ENCODE measurements around the gene LRRC41. TPM values are rescaled to one million over a fixed set of nuclear protein-coding genes. Genes with fewer than 3 reads are reported as not detected.
A peak's percentile ranks its signal among the peaks of the same experiment; 100 is the strongest.

The LRRC41 gene
- polyA plus RNA-seq, 1 of the 3 experiments (the other 2 are of a cell fraction) = 59.3 TPM

DNA sequence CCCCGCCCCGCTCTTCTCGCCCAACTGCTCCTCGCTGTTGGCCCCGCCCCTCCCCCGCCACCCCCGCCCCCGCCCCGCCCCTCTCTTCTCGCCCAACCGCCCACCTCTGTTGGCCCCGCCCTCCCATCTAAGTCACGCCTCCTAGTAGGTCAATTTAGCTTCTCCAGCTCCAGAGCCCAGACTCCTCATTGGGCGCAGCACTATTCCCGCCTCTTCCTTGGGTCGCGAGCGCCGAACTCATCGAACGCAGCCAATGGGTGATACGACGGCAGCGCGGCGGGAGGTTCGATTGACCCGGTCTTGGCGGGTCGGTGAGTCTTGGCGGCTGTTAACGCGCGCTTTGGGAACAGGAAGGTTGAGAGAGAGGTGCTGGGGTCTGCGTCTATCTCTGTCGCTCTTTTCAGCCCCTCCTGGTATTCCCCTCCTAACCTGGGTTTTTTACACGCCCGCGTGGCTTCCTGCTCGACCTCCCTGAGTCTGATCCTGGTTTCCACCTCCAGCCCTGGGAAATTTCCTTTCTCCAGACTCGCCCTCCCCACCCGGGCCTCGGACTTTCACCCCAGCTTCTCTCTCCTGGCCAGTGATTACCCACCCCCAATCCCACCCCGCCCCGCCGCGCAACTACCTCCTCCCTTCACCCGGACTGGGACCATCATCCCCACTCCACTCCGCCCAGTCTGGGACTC is 55.8 kb downstream of the LRRC41 start, which contains the start of gene RAD54L (continued):
- no peak for TF ChIP-seq RXRA (IDR thresholded peaks at IDR 0.05; ENCODE audit: borderline replicate concordance, low read depth)
- TF ChIP-seq JUND (IDR thresholded peaks at IDR 0.05) = no peak
- TF ChIP-seq SMC3 (IDR thresholded peaks at IDR 0.05; ENCODE audit: low read depth, low read length) = no peak
- TF ChIP-seq GATA2 (CRISPR knock-in tag; IDR thresholded peaks at IDR 0.05) = no peak
- no peak for TF ChIP-seq NRF1 (IDR thresholded peaks at IDR 0.05; ENCODE audit: low read depth, low read length)
- peak; percentile 28; the same call in 1 of the 2 replicates for TF ChIP-seq RCOR1 (IDR thresholded peaks at IDR 0.05; ENCODE audit: low read length)
- TF ChIP-seq PBX3 (IDR thresholded peaks at IDR 0.05) = peak; percentile 23; the same call in 1 of the 2 replicates
- TF ChIP-seq, protein P1, sequence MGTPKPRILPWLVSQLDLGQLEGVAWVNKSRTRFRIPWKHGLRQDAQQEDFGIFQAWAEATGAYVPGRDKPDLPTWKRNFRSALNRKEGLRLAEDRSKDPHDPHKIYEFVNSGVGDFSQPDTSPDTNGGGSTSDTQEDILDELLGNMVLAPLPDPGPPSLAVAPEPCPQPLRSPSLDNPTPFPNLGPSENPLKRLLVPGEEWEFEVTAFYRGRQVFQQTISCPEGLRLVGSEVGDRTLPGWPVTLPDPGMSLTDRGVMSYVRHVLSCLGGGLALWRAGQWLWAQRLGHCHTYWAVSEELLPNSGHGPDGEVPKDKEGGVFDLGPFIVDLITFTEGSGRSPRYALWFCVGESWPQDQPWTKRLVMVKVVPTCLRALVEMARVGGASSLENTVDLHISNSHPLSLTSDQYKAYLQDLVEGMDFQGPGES (IDR thresholded peaks at IDR 0.05; ENCODE audit: low read depth, low read length) = peak; percentile 89
- TF ChIP-seq, protein P2, sequence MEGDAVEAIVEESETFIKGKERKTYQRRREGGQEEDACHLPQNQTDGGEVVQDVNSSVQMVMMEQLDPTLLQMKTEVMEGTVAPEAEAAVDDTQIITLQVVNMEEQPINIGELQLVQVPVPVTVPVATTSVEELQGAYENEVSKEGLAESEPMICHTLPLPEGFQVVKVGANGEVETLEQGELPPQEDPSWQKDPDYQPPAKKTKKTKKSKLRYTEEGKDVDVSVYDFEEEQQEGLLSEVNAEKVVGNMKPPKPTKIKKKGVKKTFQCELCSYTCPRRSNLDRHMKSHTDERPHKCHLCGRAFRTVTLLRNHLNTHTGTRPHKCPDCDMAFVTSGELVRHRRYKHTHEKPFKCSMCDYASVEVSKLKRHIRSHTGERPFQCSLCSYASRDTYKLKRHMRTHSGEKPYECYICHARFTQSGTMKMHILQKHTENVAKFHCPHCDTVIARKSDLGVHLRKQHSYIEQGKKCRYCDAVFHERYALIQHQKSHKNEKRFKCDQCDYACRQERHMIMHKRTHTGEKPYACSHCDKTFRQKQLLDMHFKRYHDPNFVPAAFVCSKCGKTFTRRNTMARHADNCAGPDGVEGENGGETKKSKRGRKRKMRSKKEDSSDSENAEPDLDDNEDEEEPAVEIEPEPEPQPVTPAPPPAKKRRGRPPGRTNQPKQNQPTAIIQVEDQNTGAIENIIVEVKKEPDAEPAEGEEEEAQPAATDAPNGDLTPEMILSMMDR (IDR thresholded peaks at IDR 0.05) = no peak
- 0 out of 2 replicates have a peak, but pooled peaks have one; percentile 34 for TF ChIP-seq FOXM1 (IDR thresholded peaks at IDR 0.05; ENCODE audit: low read depth)
- peak; percentile 63; the same call in 1 of the 2 replicates for TF ChIP-seq ELF1 (IDR thresholded peaks at IDR 0.05)
- TF ChIP-seq CHD2 (IDR thresholded peaks at IDR 0.05; ENCODE audit: low read length, partially characterized antibody) = peak; percentile 94
- no peak for TF ChIP-seq TEAD4 (IDR thresholded peaks at IDR 0.05; ENCODE audit: borderline replicate concordance, insufficient read depth)
- TF ChIP-seq, protein P3, sequence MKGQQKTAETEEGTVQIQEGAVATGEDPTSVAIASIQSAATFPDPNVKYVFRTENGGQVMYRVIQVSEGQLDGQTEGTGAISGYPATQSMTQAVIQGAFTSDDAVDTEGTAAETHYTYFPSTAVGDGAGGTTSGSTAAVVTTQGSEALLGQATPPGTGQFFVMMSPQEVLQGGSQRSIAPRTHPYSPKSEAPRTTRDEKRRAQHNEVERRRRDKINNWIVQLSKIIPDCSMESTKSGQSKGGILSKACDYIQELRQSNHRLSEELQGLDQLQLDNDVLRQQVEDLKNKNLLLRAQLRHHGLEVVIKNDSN (IDR thresholded peaks at IDR 0.05; ENCODE audit: borderline replicate concordance, low read depth) = no peak
- no peak for TF ChIP-seq USF2 (IDR thresholded peaks at IDR 0.05; ENCODE audit: borderline replicate concordance, low read depth, low read length)
- TF ChIP-seq FOXJ3 (CRISPR knock-in tag; IDR thresholded peaks at IDR 0.05) = no peak
- peak; percentile 86; the same call in 1 of the 2 replicates for TF ChIP-seq TAF1 (IDR thresholded peaks at IDR 0.05; ENCODE audit: borderline replicate concordance, low read depth, low read length)
- TF ChIP-seq NFIC (IDR thresholded peaks at IDR 0.05; ENCODE audit: borderline replicate concordance) = no peak
- TF ChIP-seq, protein P4, sequence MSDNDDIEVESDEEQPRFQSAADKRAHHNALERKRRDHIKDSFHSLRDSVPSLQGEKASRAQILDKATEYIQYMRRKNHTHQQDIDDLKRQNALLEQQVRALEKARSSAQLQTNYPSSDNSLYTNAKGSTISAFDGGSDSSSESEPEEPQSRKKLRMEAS (IDR thresholded peaks at IDR 0.05; ENCODE audit: low read depth) = peak; percentile 80
- peak; percentile 81 for TF ChIP-seq GABPA (IDR thresholded peaks at IDR 0.05; ENCODE audit: low read depth)
- TF ChIP-seq TCF12 (IDR thresholded peaks at IDR 0.05) = no peak
- TF ChIP-seq RFX5 (IDR thresholded peaks at IDR 0.05; ENCODE audit: low read length) = peak; percentile 37; the same call in 1 of the 2 replicates

Measured in SK-N-SH (cell line).